Neural cell (in vitro differentiated cells): ENCODE results near the gene UBE2F.

ENCODE experiments used
- POLR2AphosphoS5 ChIP-seq: IDR thresholded peaks from 2 replicates; pipeline ENCODE4 v1.6.1; 2012
- TF ChIP-seq, protein P1 (sequence below): fragments of 450-650 bp; IDR thresholded peaks from 2 replicates; pipeline ENCODE4 v1.5.1; 2014; ENCODE audit warnings: antibody characterized with exemption, mild to moderate bottlenecking, moderate library complexity; ENCODE audit not compliant: poor library complexity, severe bottlenecking

DNA sequence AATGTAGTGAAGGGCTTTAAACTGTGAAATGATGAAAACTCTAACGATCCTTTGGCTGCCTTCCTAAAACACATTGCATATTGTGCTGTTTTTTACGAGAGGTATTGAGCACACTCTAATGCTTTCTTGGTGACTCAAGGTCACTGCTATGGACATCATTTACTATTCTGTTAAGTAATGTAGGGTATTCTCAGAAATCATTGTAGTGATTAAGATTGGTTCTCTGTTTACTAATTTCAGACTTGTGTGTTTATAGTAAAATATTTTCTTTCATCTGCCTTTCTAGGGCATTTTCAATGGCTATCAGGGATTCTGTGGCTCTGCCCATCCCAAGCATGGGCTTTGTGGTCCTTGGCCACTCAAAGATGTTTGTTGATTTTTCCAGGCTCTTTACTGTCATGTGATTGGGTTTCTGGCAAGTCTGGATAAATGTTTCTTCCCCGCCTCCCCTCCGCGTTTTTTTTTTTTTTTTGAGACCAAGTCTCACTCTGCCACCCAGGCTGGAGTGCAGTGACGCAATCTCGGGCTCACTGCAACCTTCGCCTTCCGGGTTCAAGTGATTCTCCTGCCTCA, 29.3 kb downstream of the UBE2F start:
- TF ChIP-seq, protein P1, sequence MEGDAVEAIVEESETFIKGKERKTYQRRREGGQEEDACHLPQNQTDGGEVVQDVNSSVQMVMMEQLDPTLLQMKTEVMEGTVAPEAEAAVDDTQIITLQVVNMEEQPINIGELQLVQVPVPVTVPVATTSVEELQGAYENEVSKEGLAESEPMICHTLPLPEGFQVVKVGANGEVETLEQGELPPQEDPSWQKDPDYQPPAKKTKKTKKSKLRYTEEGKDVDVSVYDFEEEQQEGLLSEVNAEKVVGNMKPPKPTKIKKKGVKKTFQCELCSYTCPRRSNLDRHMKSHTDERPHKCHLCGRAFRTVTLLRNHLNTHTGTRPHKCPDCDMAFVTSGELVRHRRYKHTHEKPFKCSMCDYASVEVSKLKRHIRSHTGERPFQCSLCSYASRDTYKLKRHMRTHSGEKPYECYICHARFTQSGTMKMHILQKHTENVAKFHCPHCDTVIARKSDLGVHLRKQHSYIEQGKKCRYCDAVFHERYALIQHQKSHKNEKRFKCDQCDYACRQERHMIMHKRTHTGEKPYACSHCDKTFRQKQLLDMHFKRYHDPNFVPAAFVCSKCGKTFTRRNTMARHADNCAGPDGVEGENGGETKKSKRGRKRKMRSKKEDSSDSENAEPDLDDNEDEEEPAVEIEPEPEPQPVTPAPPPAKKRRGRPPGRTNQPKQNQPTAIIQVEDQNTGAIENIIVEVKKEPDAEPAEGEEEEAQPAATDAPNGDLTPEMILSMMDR = no peak
- TF ChIP-seq POLR2AphosphoS5 = no peak
